ENCODE data around the gene TEX54.
"Not testable (repeated sequence)": the region's sequence is repeated elsewhere in the genome, so short reads cannot be mapped to it uniquely, and the experiment has no call there.

Gene TEX54

GRCh38 chr11:62831520-62832335 lies 913 bp downstream of the TEX54 start, which contains the start of gene STX5:
TSS of gene STX5 (minus strand) at chr11:62832051. CDS start at chr11:62831243, 808 bp downstream.
- DNase-seq (ENCODE audit: low read depth) = peak; percentile 99

- DNase-seq (ENCODE audit: low read depth) = no peak
These were observed 1.6 kb downstream of the TEX54 start for GRCh38 chr11:62830904-62831519.

GRCh38 chr11:62828130-62828529 lies 4.5 kb downstream of the TEX54 start:
- DNase-seq (ENCODE audit: low read depth) = not testable (repeated sequence)

- no peak for DNase-seq (ENCODE audit: low read depth)
These were observed 9.0 kb downstream of the TEX54 start for GRCh38 chr11:62823677-62824076.

- DNase-seq (ENCODE audit: low read depth) = no peak
These were observed 15.5 kb downstream of the TEX54 start for GRCh38 chr11:62817129-62817528.

- DNase-seq (ENCODE audit: low read depth) = no peak
These were observed 16.1 kb downstream of the TEX54 start for GRCh38 chr11:62816557-62816956.

- no peak for DNase-seq (ENCODE audit: low read depth)
These were observed 21.0 kb downstream of the TEX54 start for GRCh38 chr11:62811659-62812058.

- no peak for DNase-seq (ENCODE audit: low read depth)
These were observed 21.9 kb downstream of the TEX54 start for GRCh38 chr11:62810748-62811147.

- DNase-seq (ENCODE audit: low read depth) = peak; percentile 57
These were observed 26.0 kb downstream of the TEX54 start for GRCh38 chr11:62806611-62807121.

- DNase-seq (ENCODE audit: low read depth) = peak; percentile 34
These were observed 26.6 kb downstream of the TEX54 start for GRCh38 chr11:62805961-62806441.

- peak; percentile 91 for DNase-seq (ENCODE audit: low read depth)
These were observed 27.4 kb downstream of the TEX54 start, which contains the start of gene NXF1 for GRCh38 chr11:62805076-62805892. TSS of gene NXF1 (minus strand) at chr11:62805440. CDS start at chr11:62805356, 84 bp downstream.

GRCh38 chr11:62804310-62805075 lies 28.1 kb downstream of the TEX54 start:
- peak; percentile 71 for DNase-seq (ENCODE audit: low read depth)

GRCh38 chr11:62801071-62801470 lies 31.6 kb downstream of the TEX54 start:
- no peak for DNase-seq (ENCODE audit: low read depth)

- DNase-seq (ENCODE audit: low read depth) = no peak
These were observed 33.2 kb downstream of the TEX54 start for GRCh38 chr11:62799486-62799885.

- DNase-seq (ENCODE audit: low read depth) = no peak
These were observed 36.4 kb downstream of the TEX54 start for GRCh38 chr11:62796281-62796680.

- DNase-seq (ENCODE audit: low read depth) = no peak
These were observed 38.4 kb downstream of the TEX54 start for GRCh38 chr11:62794201-62794775.

- DNase-seq (ENCODE audit: low read depth) = no peak
These were observed 40.5 kb downstream of the TEX54 start for GRCh38 chr11:62792202-62792575.

GRCh38 chr11:62791501-62792201 lies 41.0 kb downstream of the TEX54 start, which contains the start of gene TMEM223:
TSS of gene TMEM223 (minus strand) at chr11:62792006. CDS start at chr11:62791994, 12 bp downstream.
- peak; percentile 87 for DNase-seq (ENCODE audit: low read depth)

- no peak for DNase-seq (ENCODE audit: low read depth)
These were observed 43.1 kb downstream of the TEX54 start for GRCh38 chr11:62789576-62789975.

- no peak for DNase-seq (ENCODE audit: low read depth)
These were observed 43.6 kb downstream of the TEX54 start for GRCh38 chr11:62788991-62789390.
